Parathyroid adenoma (tissue), 2 donors: ENCODE measurements around the gene ACRBP.

Experiments used
- H2AFZ ChIP-seq: fragments of 300-600 bp; sonication (generic); one replicate; pipeline ENCODE4 v1.7.0; 2017; ENCODE audit warnings: antibody characterized with exemption, mild to moderate bottlenecking
- H3K27ac ChIP-seq: fragments of 300-600 bp; sonication (generic); one replicate; pipeline ENCODE4 v1.7.0; 2017
- H3K27me3 ChIP-seq: fragments of 300-600 bp; sonication (generic); one replicate; pipeline ENCODE4 v1.7.0; 2017; ENCODE audit warnings: low read length; ENCODE audit not compliant: control insufficient read depth, insufficient read depth
- H3K36me3 ChIP-seq: fragments of 300-600 bp; sonication (generic); one replicate; pipeline ENCODE4 v1.7.0; 2017; ENCODE audit warnings: low read length; ENCODE audit not compliant: control insufficient read depth, insufficient read depth
- H3K4me1 ChIP-seq: fragments of 300-600 bp; sonication (generic); one replicate; pipeline ENCODE4 v1.7.0; 2017; ENCODE audit warnings: control low read depth
- H3K4me2 ChIP-seq: fragments of 300-600 bp; sonication (generic); one replicate; pipeline ENCODE4 v1.7.0; 2017; ENCODE audit warnings: low read length
- H3K4me3 ChIP-seq: fragments of 300-600 bp; sonication (generic); one replicate; pipeline ENCODE4 v1.7.0; 2017; ENCODE audit warnings: low read depth, low read length
- H3K79me2 ChIP-seq: fragments of 300-600 bp; sonication (generic); one replicate; pipeline ENCODE4 v1.7.0; 2017; ENCODE audit warnings: control low read depth
- H3K9ac ChIP-seq: fragments of 300-600 bp; sonication (generic); one replicate; pipeline ENCODE4 v1.7.0; 2017; ENCODE audit warnings: mild to moderate bottlenecking
- H3K9me3 ChIP-seq: fragments of 300-600 bp; sonication (generic); one replicate; pipeline ENCODE4 v1.7.0; 2017; ENCODE audit warnings: low read length; ENCODE audit not compliant: control insufficient read depth
- TF ChIP-seq, protein P1 (sequence below): fragments of 300-600 bp; sonication (generic); IDR thresholded peaks from one replicate; pipeline ENCODE4 v1.7.0; 2017; ENCODE audit warnings: antibody characterized with exemption, mild to moderate bottlenecking
- donor health status: primary hyperparathyroidism.

The ACRBP gene

DNA sequence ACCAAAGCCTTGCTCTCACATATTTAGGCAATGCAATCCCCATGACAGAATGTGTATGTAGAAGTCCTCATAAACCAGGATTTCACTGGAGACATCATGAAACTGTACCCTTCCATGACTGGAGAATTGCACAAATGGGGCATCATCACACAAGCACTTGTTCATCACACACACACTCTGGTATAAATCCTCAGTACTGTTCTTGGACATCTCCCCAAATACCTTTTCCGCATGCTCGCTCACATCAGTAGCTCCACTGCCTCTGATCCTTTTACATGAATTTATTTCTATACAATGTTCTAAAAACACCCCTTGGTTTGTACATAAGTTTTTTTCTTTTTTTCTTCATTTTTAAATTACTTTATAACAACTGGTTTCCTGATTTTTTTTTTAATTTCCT lies 19.0 kb upstream of the ACRBP start:
- no peak overlapping the region for H3K9ac ChIP-seq
- TF ChIP-seq, protein P1, sequence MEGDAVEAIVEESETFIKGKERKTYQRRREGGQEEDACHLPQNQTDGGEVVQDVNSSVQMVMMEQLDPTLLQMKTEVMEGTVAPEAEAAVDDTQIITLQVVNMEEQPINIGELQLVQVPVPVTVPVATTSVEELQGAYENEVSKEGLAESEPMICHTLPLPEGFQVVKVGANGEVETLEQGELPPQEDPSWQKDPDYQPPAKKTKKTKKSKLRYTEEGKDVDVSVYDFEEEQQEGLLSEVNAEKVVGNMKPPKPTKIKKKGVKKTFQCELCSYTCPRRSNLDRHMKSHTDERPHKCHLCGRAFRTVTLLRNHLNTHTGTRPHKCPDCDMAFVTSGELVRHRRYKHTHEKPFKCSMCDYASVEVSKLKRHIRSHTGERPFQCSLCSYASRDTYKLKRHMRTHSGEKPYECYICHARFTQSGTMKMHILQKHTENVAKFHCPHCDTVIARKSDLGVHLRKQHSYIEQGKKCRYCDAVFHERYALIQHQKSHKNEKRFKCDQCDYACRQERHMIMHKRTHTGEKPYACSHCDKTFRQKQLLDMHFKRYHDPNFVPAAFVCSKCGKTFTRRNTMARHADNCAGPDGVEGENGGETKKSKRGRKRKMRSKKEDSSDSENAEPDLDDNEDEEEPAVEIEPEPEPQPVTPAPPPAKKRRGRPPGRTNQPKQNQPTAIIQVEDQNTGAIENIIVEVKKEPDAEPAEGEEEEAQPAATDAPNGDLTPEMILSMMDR: no peak
- no peaks in the 10 kb centered on the region for H3K9me3 ChIP-seq
- H3K36me3 ChIP-seq: no peaks in the 10 kb centered on the region
- H2AFZ ChIP-seq: no peak overlapping the region
- H3K4me2 ChIP-seq: no peak overlapping the region
- H3K4me3 ChIP-seq: no peak overlapping the region
- no peaks in the 10 kb centered on the region for H3K27me3 ChIP-seq
- H3K4me1 ChIP-seq: peaks cover 3% of the 10 kb centered on the region
- H3K79me2 ChIP-seq: peaks cover 13% of the 10 kb centered on the region
- H3K27ac ChIP-seq: no peak overlapping the region

GRCh38 chr12:6664902-6665301 lies 17.7 kb upstream of the ACRBP start:
- Histone ChIP-seq H3K4me1 (peaks cover 3% of the 10 kb centered on the region), H3K9ac (no peak overlapping the region), H2AFZ (no peak overlapping the region), H3K27ac (no peak overlapping the region), H3K4me3 (no peak overlapping the region), H3K4me2 (no peak overlapping the region), H3K36me3 (no peaks in the 10 kb centered on the region), H3K79me2 (peaks cover 13% of the 10 kb centered on the region), H3K27me3 (no peaks in the 10 kb centered on the region), H3K9me3 (no peaks in the 10 kb centered on the region)
- TF ChIP-seq, protein P1: no peak

DNA sequence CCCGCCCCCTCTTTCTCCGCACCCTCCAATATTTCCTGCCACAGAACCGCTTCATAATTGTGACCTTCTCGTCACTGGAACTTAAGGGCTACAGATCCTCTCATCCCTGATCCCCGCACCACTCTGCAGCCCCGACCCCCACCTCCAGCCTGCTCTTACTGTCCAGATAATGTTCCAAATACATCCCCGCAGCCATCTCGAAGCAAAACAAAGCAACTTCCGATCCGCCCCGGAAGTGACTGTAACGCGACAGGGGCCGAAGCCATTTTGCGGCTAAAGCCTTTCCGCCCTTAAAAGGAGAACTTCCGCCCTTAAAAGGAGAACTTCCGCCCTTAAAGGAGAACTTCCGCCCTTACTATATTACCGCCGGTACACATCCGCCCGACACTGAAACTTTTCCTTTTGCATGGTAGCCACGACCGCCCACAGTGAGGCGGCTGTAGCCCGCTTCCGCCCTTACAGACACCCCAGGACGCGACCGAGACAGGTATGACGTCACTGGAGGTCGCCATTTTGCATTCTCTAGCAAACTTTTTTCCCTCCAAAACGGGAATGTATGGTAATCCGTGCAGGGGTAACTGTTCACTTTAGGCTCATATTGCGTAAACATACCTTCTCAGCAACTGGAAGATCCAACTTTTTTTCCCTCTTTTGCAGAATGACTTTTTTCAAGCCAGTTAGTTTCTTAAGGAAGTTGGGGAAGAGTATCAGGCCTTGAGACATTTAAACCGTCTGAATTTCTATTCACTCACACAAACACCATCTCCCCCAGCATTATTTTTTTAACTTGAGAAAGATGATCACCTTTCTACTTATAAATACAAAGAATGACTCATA lies 15.9 kb upstream of the ACRBP start, which contains the start of gene ING4:
Gene ING4 (minus strand): TSS at position 214 of the 837 bp plus-strand sequence. CDS start 18 bp downstream, at position 196.
- H3K9ac ChIP-seq: no peak within 1 kb of the TSS
- H3K4me1 ChIP-seq: peaks cover 3% of the 10 kb centered on the region
- H2AFZ ChIP-seq: peak within 1 kb of the TSS; percentile 98
- H3K4me2 ChIP-seq: peak within 1 kb of the TSS; percentile 96
- H3K9me3 ChIP-seq: no peaks in the 10 kb centered on the region
- H3K4me3 ChIP-seq: peak within 1 kb of the TSS; percentile 88
- peak within 1 kb of the TSS; percentile 77 for H3K27ac ChIP-seq
- TF ChIP-seq, protein P1: no peak
- H3K36me3 ChIP-seq: no peaks in the 10 kb centered on the region
- H3K79me2 ChIP-seq: peaks cover 24% of the 10 kb centered on the region
- H3K27me3 ChIP-seq: no peaks in the 10 kb centered on the region

DNA sequence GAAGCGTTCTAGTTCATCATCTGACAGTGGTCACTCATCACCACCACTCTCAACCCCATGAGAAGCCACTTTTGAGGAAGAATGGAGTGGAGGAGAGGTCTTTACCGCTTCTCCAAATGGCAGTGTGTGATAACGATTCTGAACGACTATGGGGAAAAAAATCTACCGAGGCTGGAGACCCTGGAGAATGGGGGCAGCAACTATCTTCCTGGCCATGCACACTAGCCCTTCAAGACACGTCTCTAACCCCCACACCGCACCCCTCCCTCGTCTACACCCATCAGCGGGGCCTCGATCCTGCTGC lies 15.3 kb upstream of the ACRBP start:
- no peaks in the 10 kb centered on the region for H3K36me3 ChIP-seq
- H3K4me1 ChIP-seq: peaks cover 3% of the 10 kb centered on the region
- H3K27me3 ChIP-seq: no peaks in the 10 kb centered on the region
- H3K79me2 ChIP-seq: peaks cover 24% of the 10 kb centered on the region
- peak overlapping the region; percentile 77 for H3K27ac ChIP-seq
- peak overlapping the region; percentile 98 for H2AFZ ChIP-seq
- TF ChIP-seq, protein P1: no peak
- peak overlapping the region; percentile 96 for H3K4me2 ChIP-seq
- H3K9me3 ChIP-seq: no peaks in the 10 kb centered on the region
- peak overlapping the region; percentile 88 for H3K4me3 ChIP-seq
- H3K9ac ChIP-seq: no peak overlapping the region

GRCh38 chr12:6653987-6654386 lies 6.8 kb upstream of the ACRBP start:
- peaks cover 30% of the 10 kb centered on the region for H3K79me2 ChIP-seq
- H3K4me3 ChIP-seq: no peak overlapping the region
- TF ChIP-seq, protein P1: no peak
- H2AFZ ChIP-seq: no peak overlapping the region
- no peaks in the 10 kb centered on the region for H3K4me1 ChIP-seq
- no peaks in the 10 kb centered on the region for H3K9me3 ChIP-seq
- H3K9ac ChIP-seq: no peak overlapping the region
- H3K27ac ChIP-seq: no peak overlapping the region
- no peaks in the 10 kb centered on the region for H3K27me3 ChIP-seq
- no peaks in the 10 kb centered on the region for H3K36me3 ChIP-seq
- no peak overlapping the region for H3K4me2 ChIP-seq
